ENCODE data around the gene SMAP2. TPM values are rescaled to one million over a fixed set of nuclear protein-coding genes. Genes with fewer than 3 reads are reported as not detected.

The SMAP2 gene
- total and polyA plus RNA-seq, 2 donors (not counting 3 experiments of a cell fraction or from before 2014, with no cell fraction given), result 8.0 to 11.1 TPM

DNA sequence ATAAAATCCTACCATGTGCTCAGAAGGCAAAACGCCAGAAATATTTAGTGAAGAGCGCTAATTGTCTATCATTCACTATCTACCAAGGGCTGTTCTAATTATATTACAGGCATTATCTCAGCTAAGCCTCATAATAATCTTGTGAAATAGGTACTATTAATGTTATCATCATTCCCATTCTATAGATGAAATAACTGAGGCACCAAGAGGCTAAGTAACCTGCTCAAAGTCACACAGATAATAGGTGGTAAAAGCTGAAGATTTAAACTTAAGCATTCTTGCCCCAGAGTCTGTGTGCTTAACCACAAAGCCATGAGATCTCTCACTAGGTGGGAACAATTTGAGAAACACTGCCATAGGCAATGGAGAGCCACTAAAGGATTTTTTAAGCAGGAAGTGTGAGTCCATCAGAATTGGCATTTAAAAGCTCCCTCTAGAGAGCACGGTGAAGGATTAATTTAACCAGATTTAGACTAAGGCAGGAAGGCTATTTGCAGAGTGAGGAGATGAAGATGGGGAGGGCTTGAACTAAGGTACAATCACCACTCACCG lies 1.7 kb upstream of the SMAP2 start:
- intact Hi-C loops (cut with micrococcal nuclease), result loop anchor here (5.0 kb wide), 1 partner anchor 524 kb away; no protein-coding TSS in a partner anchor
- ChIA-PET CTCF (interaction anchor here (1.0 to 3.4 kb wide), 3 partner anchors 9 to 228 kb away, joined by 3 to 24 read pairs (median 13); no protein-coding TSS in a partner anchor), POLR2A (no interaction called here)
- H3K9me1 ChIP-seq (replicated peaks; ENCODE audit: control insufficient read depth, extremely low read depth, insufficient read depth, low read length), result no peaks in the 10 kb centered on the region
- no peak overlapping the region for H3K4me3 ChIP-seq (replicated peaks in 1 of 3; ENCODE audit: insufficient read depth in 1 of 3, low read depth in 1 of 3, low read length in 3 of 3)
- no peak overlapping the region for H3K27ac ChIP-seq (ENCODE audit: insufficient read depth, low read depth, low read length)
- dilution Hi-C loops (cut with MboI; ENCODE audit: extremely low pct_ligation_motif_present, low sequenced_read_pairs), result no loop called here
- no peak overlapping the region for H3K9ac ChIP-seq (replicated peaks; ENCODE audit: extremely low read depth, insufficient read depth, low read length)
- FAIRE-seq (no peak), DNase-seq (ENCODE audit: low read depth, low spot score) (no peak)
- H4K20me1 ChIP-seq (replicated peaks; ENCODE audit: control insufficient read depth, extremely low read depth, insufficient read depth, low read length), result no peaks in the 10 kb centered on the region
- no peaks in the 10 kb centered on the region for H3K9me3 ChIP-seq (replicated peaks; ENCODE audit: control insufficient read depth, insufficient read depth, low read length)
- no peak for TF ChIP-seq POLR2A (IDR thresholded peaks at IDR 0.05; ENCODE audit: low read depth, low read length)
- TF ChIP-seq, protein P1, sequence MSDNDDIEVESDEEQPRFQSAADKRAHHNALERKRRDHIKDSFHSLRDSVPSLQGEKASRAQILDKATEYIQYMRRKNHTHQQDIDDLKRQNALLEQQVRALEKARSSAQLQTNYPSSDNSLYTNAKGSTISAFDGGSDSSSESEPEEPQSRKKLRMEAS (IDR thresholded peaks at IDR 0.05; ENCODE audit: insufficient read depth, insufficient read length), result no peak
- TF ChIP-seq EZH2 (IDR thresholded peaks at IDR 0.05; ENCODE audit: borderline replicate concordance, low read depth, low read length, severe bottlenecking), result no peak
- TF ChIP-seq JUN (IDR thresholded peaks at IDR 0.05; ENCODE audit: borderline replicate concordance, insufficient read depth, insufficient read length, low read depth), result no peak
- peaks cover 6% of the 10 kb centered on the region for H3K79me2 ChIP-seq (ENCODE audit: control insufficient read depth, insufficient read depth, low read length)
- H3K4me2 ChIP-seq (ENCODE audit: insufficient read depth, low read length), result no peak overlapping the region
- BruUV-seq (replicated peaks), result no TSS peak
- H3K4me1 ChIP-seq (ENCODE audit: control insufficient read depth, extremely low read depth, insufficient read depth, low read length), result peaks cover 7% of the 10 kb centered on the region
- H3K27me3 ChIP-seq (ENCODE audit: control insufficient read depth in 2 of 2, insufficient read depth in 2 of 2, low read length in 2 of 2), result peaks cover 0 to 4% of the 10 kb centered on the region in 2 experiments
- H3K36me3 ChIP-seq (ENCODE audit: control insufficient read depth in 2 of 2, extremely low read depth in 1 of 2, insufficient read depth in 2 of 2, low read length in 2 of 2), result no peaks in the 10 kb centered on the region
- H2AFZ ChIP-seq (ENCODE audit: low read depth, low read length), result no peak overlapping the region

DNA sequence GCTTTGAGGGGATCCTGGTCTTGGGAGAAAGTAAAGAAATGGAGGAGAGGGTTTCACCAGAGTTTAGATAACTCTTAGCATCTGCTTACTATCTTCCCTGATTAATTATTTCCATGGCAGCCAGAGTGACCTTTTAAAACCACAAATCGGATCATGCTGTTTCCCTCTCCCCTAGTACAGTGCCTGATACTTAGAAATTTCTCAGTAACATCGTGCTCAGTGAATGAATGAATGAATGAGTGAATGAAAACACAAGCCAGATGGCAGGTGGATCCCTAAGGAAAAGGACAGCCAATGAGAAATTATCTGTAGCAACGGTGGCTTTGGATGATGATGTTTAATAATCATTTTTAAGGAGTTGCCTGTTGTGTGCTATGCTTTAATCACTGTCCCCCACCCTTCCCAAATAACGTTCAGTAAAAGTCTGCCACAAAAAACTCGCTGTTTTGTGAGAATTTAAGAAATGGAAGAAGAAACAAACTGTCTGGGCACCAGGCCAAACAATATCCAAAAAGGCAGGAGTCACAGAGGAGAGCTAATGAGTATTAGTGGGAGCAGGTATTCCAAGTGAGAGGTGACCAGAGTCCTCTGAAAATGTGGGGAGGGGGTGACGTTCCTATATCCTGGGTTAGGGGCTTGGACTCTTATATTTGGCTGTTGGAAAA lies 737 bp upstream of the SMAP2 start:
- DNase-seq (ENCODE audit: low read depth, low spot score), result no peak
- peaks cover 6% of the 10 kb centered on the region for H3K79me2 ChIP-seq (ENCODE audit: control insufficient read depth, insufficient read depth, low read length)
- FAIRE-seq, result no peak
- no TSS peak for BruUV-seq (replicated peaks)
- intact Hi-C loops (cut with micrococcal nuclease), result loop anchor here (5.0 kb wide), 1 partner anchor 525 kb away; no protein-coding TSS in a partner anchor
- TF ChIP-seq EZH2 (IDR thresholded peaks at IDR 0.05; ENCODE audit: borderline replicate concordance, low read depth, low read length, severe bottlenecking) (no peak), GATA2 (IDR thresholded peaks at IDR 0.05; ENCODE audit: insufficient read depth, insufficient read length, low read depth, low read length) (no peak), FOS (IDR thresholded peaks at IDR 0.05; ENCODE audit: borderline replicate concordance, insufficient read depth, low read length) (no peak), JUN (IDR thresholded peaks at IDR 0.05; ENCODE audit: borderline replicate concordance, insufficient read depth, insufficient read length, low read depth) (no peak), MYC (IDR thresholded peaks at IDR 0.05; ENCODE audit: low read depth, low read length) (no peak), POLR2AphosphoS5 (IDR thresholded peaks at IDR 0.05; ENCODE audit: insufficient read depth, low read depth, low read length) (no peak), POLR2A (IDR thresholded peaks at IDR 0.05; ENCODE audit: low read depth, low read length) (no peak)
- TF ChIP-seq, protein P1 (IDR thresholded peaks at IDR 0.05; ENCODE audit: insufficient read depth, insufficient read length), result no peak
- TF ChIP-seq, protein P2, sequence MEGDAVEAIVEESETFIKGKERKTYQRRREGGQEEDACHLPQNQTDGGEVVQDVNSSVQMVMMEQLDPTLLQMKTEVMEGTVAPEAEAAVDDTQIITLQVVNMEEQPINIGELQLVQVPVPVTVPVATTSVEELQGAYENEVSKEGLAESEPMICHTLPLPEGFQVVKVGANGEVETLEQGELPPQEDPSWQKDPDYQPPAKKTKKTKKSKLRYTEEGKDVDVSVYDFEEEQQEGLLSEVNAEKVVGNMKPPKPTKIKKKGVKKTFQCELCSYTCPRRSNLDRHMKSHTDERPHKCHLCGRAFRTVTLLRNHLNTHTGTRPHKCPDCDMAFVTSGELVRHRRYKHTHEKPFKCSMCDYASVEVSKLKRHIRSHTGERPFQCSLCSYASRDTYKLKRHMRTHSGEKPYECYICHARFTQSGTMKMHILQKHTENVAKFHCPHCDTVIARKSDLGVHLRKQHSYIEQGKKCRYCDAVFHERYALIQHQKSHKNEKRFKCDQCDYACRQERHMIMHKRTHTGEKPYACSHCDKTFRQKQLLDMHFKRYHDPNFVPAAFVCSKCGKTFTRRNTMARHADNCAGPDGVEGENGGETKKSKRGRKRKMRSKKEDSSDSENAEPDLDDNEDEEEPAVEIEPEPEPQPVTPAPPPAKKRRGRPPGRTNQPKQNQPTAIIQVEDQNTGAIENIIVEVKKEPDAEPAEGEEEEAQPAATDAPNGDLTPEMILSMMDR (IDR thresholded peaks at IDR 0.05; ENCODE audit: extremely low read depth in 1 of 2, insufficient read depth in 1 of 2, low read depth in 1 of 2, low read length in 2 of 2), result no peak
- H4K20me1 ChIP-seq (replicated peaks; ENCODE audit: control insufficient read depth, extremely low read depth, insufficient read depth, low read length), result no peaks in the 10 kb centered on the region
- no peaks in the 10 kb centered on the region for H3K9me3 ChIP-seq (replicated peaks; ENCODE audit: control insufficient read depth, insufficient read depth, low read length)
- peak overlapping the region; percentile 62 for H2AFZ ChIP-seq (ENCODE audit: low read depth, low read length)
- peaks cover 7% of the 10 kb centered on the region for H3K4me1 ChIP-seq (ENCODE audit: control insufficient read depth, extremely low read depth, insufficient read depth, low read length)
- no peaks in the 10 kb centered on the region for H3K9me1 ChIP-seq (replicated peaks; ENCODE audit: control insufficient read depth, extremely low read depth, insufficient read depth, low read length)
- dilution Hi-C loops (cut with MboI; ENCODE audit: extremely low pct_ligation_motif_present, low sequenced_read_pairs), result no loop called here
- H3K4me2 ChIP-seq (ENCODE audit: insufficient read depth, low read length), result peak overlapping the region; percentile 62
- peak overlapping the region in 1 of 3 experiments; percentile 30 for H3K4me3 ChIP-seq (replicated peaks in 1 of 3; ENCODE audit: insufficient read depth in 1 of 3, low read depth in 1 of 3, low read length in 3 of 3)
- POLR2A ChIA-PET, result no interaction called here
- no peak overlapping the region for H3K9ac ChIP-seq (replicated peaks; ENCODE audit: extremely low read depth, insufficient read depth, low read length)
- H3K36me3 ChIP-seq (ENCODE audit: control insufficient read depth in 2 of 2, extremely low read depth in 1 of 2, insufficient read depth in 2 of 2, low read length in 2 of 2), result no peaks in the 10 kb centered on the region
- no peak overlapping the region for H3K27ac ChIP-seq (ENCODE audit: insufficient read depth, low read depth, low read length)
- CTCF ChIA-PET, result interaction anchor here (1.0 to 3.4 kb wide), 10 partner anchors 10 to 229 kb away, joined by 3 to 24 read pairs (median 6); no protein-coding TSS in a partner anchor
- H3K27me3 ChIP-seq (ENCODE audit: control insufficient read depth in 2 of 2, insufficient read depth in 2 of 2, low read length in 2 of 2), result peaks cover 0 to 4% of the 10 kb centered on the region in 2 experiments
